Peyer's patch (tissue), 4 donors: ENCODE results near the gene CD44. TPM values are rescaled to one million over a fixed set of nuclear protein-coding genes. Genes with fewer than 3 reads are reported as not detected.

Experiments
- DNase-seq, 3 donors: peaks; one replicate each; pipeline ENCODE4 v3.0.0-alpha.2; 2017 to 2019
- H3K27ac ChIP-seq, 4 donors: fragments of 200-600 bp; sonication (generic); one replicate each; pipeline ENCODE4 v1.5.1; 2016 to 2019
- H3K27me3 ChIP-seq, 2 donors: fragments of 200-600 bp; sonication (generic); one replicate each; pipeline ENCODE4 v1.5.1; 2019
- H3K36me3 ChIP-seq, 3 donors: fragments of 200-600 bp; sonication (generic); one replicate each; pipeline ENCODE4 v1.5.1; 2016 to 2019
- H3K4me1 ChIP-seq, 4 donors: fragments of 200-600 bp; sonication (generic); one replicate each; pipeline ENCODE4 v1.5.1; 2016 to 2019
- H3K4me3 ChIP-seq, 4 donors: fragments of 200-600 bp; sonication (generic); 1 replicate in 3 of 4; 2 replicates in 1 of 4; pipeline ENCODE4 v1.5.1; 2016 to 2019; ENCODE audit warnings: mild to moderate bottlenecking in 1 of 4
- H3K9me3 ChIP-seq, 4 donors: fragments of 200-600 bp; sonication (generic); one replicate each; pipeline ENCODE4 v1.5.1; 2016 to 2019; ENCODE audit warnings: mild to moderate bottlenecking in 1 of 4
- POLR2A ChIP-seq, 2 donors: fragments of 450-650 bp; IDR thresholded peaks; one replicate each; pipeline ENCODE4 v1.5.1; 2017; ENCODE audit warnings: antibody characterized with exemption in 2 of 2, mild to moderate bottlenecking in 2 of 2, moderate library complexity in 2 of 2
- total RNA-seq, 4 donors: library from RNA; depleted of rRNA; stranded (reverse); fragments of >200 nt; gene quantifications; one replicate each; pipeline ENCODE4 v1.1.0, GENCODE V29; 2016
- TF ChIP-seq, protein P1 (sequence below), 6 experiments: fragments of 450-650 bp in 4 of 6; fragments of 200-600 bp in 2 of 6; sonication (generic) in 1 of 6; IDR thresholded peaks; one replicate each; pipeline ENCODE4 v1.5.1; 2017 to 2019; ENCODE audit warnings: antibody characterized with exemption in 6 of 6, mild to moderate bottlenecking in 3 of 6, moderate library complexity in 1 of 6

Gene CD44
- total RNA-seq, 4 donors from 2014 or later = 71.6 to 412 (median 130) TPM

DNA sequence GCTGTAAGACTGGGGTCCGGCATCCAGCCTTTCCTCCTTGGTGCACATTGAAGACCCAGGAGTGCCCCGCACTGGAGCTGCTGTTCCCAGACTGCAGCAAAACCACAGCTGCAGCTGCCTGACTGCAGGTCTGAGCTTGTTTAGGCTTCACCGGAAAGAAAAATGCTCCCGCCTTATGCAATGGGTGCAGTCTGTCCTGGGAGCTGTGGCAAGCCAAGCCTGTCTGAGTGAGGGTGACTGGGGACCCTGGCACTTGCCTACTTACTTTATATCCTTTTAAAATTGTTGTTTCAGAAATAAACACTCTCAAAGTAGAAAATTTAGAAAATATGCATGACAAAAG is 23.3 kb upstream of the CD44 start:
- peaks cover 0 to 12% (median 4%) of the 10 kb centered on the region in 4 donors for H3K4me1 ChIP-seq
- H3K27me3 ChIP-seq = no peaks in the 10 kb centered on the region
- TF ChIP-seq, protein P1, sequence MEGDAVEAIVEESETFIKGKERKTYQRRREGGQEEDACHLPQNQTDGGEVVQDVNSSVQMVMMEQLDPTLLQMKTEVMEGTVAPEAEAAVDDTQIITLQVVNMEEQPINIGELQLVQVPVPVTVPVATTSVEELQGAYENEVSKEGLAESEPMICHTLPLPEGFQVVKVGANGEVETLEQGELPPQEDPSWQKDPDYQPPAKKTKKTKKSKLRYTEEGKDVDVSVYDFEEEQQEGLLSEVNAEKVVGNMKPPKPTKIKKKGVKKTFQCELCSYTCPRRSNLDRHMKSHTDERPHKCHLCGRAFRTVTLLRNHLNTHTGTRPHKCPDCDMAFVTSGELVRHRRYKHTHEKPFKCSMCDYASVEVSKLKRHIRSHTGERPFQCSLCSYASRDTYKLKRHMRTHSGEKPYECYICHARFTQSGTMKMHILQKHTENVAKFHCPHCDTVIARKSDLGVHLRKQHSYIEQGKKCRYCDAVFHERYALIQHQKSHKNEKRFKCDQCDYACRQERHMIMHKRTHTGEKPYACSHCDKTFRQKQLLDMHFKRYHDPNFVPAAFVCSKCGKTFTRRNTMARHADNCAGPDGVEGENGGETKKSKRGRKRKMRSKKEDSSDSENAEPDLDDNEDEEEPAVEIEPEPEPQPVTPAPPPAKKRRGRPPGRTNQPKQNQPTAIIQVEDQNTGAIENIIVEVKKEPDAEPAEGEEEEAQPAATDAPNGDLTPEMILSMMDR (IDR thresholded peaks at IDR 0.05) = no peak
- TF ChIP-seq POLR2A (IDR thresholded peaks at IDR 0.05) = no peak
- H3K27ac ChIP-seq = peak overlapping the region in 1 of 4 donors; percentile 27
- no peak overlapping the region for H3K4me3 ChIP-seq
- H3K9me3 ChIP-seq = no peaks in the 10 kb centered on the region
- no peaks in the 10 kb centered on the region for H3K36me3 ChIP-seq
- no peak for DNase-seq

DNA sequence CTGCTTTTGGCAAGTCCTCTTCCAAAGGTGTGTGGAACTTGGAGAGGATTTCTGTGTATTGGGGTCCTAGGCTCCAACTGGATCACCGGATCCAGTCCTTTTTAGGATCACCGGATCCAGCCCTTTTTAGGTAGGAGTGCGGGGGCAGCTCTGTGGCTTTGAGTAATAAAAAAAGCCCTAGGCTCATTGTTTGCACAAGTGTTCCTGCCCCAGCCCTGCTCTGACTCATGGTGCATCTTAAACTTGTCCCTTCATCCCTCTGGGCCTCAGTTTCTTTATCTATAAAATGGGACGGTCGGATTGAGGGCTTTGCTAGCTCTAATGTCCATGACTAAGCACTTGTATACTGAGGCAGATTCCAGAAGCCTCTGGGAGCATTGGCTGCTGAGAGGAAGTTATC is 22.7 kb upstream of the CD44 start:
- Histone ChIP-seq H3K27ac (peak overlapping the region in 2 of 4 donors; percentile 47 to 64), H3K4me3 (no peak overlapping the region), H3K36me3 (no peaks in the 10 kb centered on the region), H3K9me3 (no peaks in the 10 kb centered on the region), H3K4me1 (peaks cover 0 to 12% (median 2%) of the 10 kb centered on the region in 4 donors), H3K27me3 (no peaks in the 10 kb centered on the region)
- TF ChIP-seq POLR2A (IDR thresholded peaks at IDR 0.05) = no peak
- TF ChIP-seq, protein P1 (IDR thresholded peaks at IDR 0.05) = no peak
- no peak for DNase-seq

- DNase-seq = no peak
- Histone ChIP-seq H3K9me3 (no peaks in the 10 kb centered on the region), H3K4me1 (peaks cover 0 to 9% (median 4%) of the 10 kb centered on the region in 4 donors), H3K27ac (peak overlapping the region in 2 of 4 donors; percentile 47 to 64), H3K36me3 (no peaks in the 10 kb centered on the region), H3K4me3 (no peak overlapping the region), H3K27me3 (no peaks in the 10 kb centered on the region)
- TF ChIP-seq, protein P1 (IDR thresholded peaks at IDR 0.05) = no peak
Measured at GRCh38 chr11:35116762-35117640, 22.0 kb upstream of the CD44 start.

DNA sequence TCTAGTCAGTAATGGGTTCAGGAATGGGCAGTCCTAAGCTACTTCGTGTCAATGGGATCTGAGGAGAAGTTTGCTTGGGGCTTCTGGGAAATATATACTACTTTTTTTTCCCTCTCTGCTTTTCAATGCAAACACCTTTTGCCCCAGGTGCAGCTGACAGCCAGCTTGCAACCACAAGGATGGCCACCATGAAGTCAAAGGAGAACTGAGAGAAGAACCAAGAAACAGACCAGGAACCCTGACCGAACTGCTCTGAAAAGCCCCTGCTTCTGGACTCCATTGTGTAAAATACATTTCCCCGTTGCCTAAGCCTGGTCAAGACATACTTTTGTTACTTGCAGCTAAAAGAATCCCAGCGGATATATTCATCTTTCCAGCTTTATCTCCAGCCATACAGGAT is 20.1 kb upstream of the CD44 start:
- TF ChIP-seq, protein P1 (IDR thresholded peaks at IDR 0.05) = no peak
- no peak for TF ChIP-seq POLR2A (IDR thresholded peaks at IDR 0.05)
- Histone ChIP-seq H3K27me3 (no peaks in the 10 kb centered on the region), H3K36me3 (no peaks in the 10 kb centered on the region), H3K4me3 (no peak overlapping the region), H3K9me3 (no peaks in the 10 kb centered on the region), H3K27ac (peak overlapping the region in 2 of 4 donors; percentile 12 to 48), H3K4me1 (peaks cover 0 to 9% (median 4%) of the 10 kb centered on the region in 4 donors)
- DNase-seq = peak in 2 of 3 donors; percentile 61 to 67

- no peak overlapping the region for H3K4me3 ChIP-seq
- DNase-seq = peak in 1 of 3 donors; percentile 56
- no peaks in the 10 kb centered on the region for H3K9me3 ChIP-seq
- H3K27me3 ChIP-seq = no peaks in the 10 kb centered on the region
- H3K36me3 ChIP-seq = no peaks in the 10 kb centered on the region
- TF ChIP-seq POLR2A (IDR thresholded peaks at IDR 0.05) = no peak
- TF ChIP-seq, protein P1 (IDR thresholded peaks at IDR 0.05) = no peak
- peak overlapping the region in 1 of 4 donors; percentile 56 for H3K27ac ChIP-seq
- H3K4me1 ChIP-seq = peaks cover 0 to 14% (median 5%) of the 10 kb centered on the region in 4 donors
Measured at GRCh38 chr11:35121326-35121865, 17.6 kb upstream of the CD44 start.
